Measurements from ENCODE around the gene NUDT2. TPM values are rescaled to one million over a fixed set of nuclear protein-coding genes. Genes with fewer than 3 reads are reported as not detected.
A peak's percentile ranks its signal among the peaks of the same experiment; 100 is the strongest.

The NUDT2 gene
- total RNA-seq, 1 donor from 2014 or later = 50.3 TPM

- H3K27me3 ChIP-seq (ENCODE audit: control insufficient read depth, insufficient read depth, low read length) = no peaks in the 10 kb centered on the region
- no peak for FAIRE-seq
- DNase-seq (ENCODE audit: low read depth) = peak; percentile 61
- H3K4me3 ChIP-seq (ENCODE audit: low read depth, low read length) = no peak overlapping the region
- peak; percentile 52 for TF ChIP-seq CTCF (IDR thresholded peaks at IDR 0.05; ENCODE audit: insufficient read depth, low read length, severe bottlenecking)
- peaks cover 2% of the 10 kb centered on the region for H3K36me3 ChIP-seq (ENCODE audit: control insufficient read depth, insufficient read depth, low read length)
These were observed 3.0 kb downstream of the NUDT2 start for GRCh38 chr9:34332076-34332964.

- TF ChIP-seq CTCF (IDR thresholded peaks at IDR 0.05; ENCODE audit: insufficient read depth, low read length, severe bottlenecking) = no peak
- H3K4me3 ChIP-seq (ENCODE audit: low read depth, low read length) = no peak overlapping the region
- no peaks in the 10 kb centered on the region for H3K27me3 ChIP-seq (ENCODE audit: control insufficient read depth, insufficient read depth, low read length)
- FAIRE-seq (no peak), DNase-seq (ENCODE audit: low read depth) (no peak)
- peaks cover 9% of the 10 kb centered on the region for H3K36me3 ChIP-seq (ENCODE audit: control insufficient read depth, insufficient read depth, low read length)
These were observed 4.5 kb downstream of the NUDT2 start for GRCh38 chr9:34333836-34334235.

- no peaks in the 10 kb centered on the region for H3K27me3 ChIP-seq (ENCODE audit: control insufficient read depth, insufficient read depth, low read length)
- DNase-seq (ENCODE audit: low read depth) (no peak), FAIRE-seq (no peak)
- peaks cover 13% of the 10 kb centered on the region for H3K36me3 ChIP-seq (ENCODE audit: control insufficient read depth, insufficient read depth, low read length)
- no peak for TF ChIP-seq CTCF (IDR thresholded peaks at IDR 0.05; ENCODE audit: insufficient read depth, low read length, severe bottlenecking)
- no peak overlapping the region for H3K4me3 ChIP-seq (ENCODE audit: low read depth, low read length)
These were observed 5.0 kb downstream of the NUDT2 start for GRCh38 chr9:34334337-34334824.

- TF ChIP-seq CTCF (IDR thresholded peaks at IDR 0.05; ENCODE audit: insufficient read depth, low read length, severe bottlenecking) = no peak
- no peak for DNase-seq (ENCODE audit: low read depth)
- Histone ChIP-seq H3K27me3 (ENCODE audit: control insufficient read depth, insufficient read depth, low read length) (no peaks in the 10 kb centered on the region), H3K36me3 (ENCODE audit: control insufficient read depth, insufficient read depth, low read length) (peaks cover 15% of the 10 kb centered on the region), H3K4me3 (ENCODE audit: low read depth, low read length) (no peak overlapping the region)
- no peak for FAIRE-seq
These were observed 5.5 kb downstream of the NUDT2 start for GRCh38 chr9:34334916-34335315.

GRCh38 chr9:34335376-34335775, 6.0 kb downstream of the NUDT2 start:
- TF ChIP-seq CTCF (IDR thresholded peaks at IDR 0.05; ENCODE audit: insufficient read depth, low read length, severe bottlenecking) = no peak
- H3K36me3 ChIP-seq (ENCODE audit: control insufficient read depth, insufficient read depth, low read length) = peaks cover 16% of the 10 kb centered on the region
- FAIRE-seq = no peak
- H3K27me3 ChIP-seq (ENCODE audit: control insufficient read depth, insufficient read depth, low read length) = no peaks in the 10 kb centered on the region
- no peak overlapping the region for H3K4me3 ChIP-seq (ENCODE audit: low read depth, low read length)
- DNase-seq (ENCODE audit: low read depth) = no peak

Measured in bronchial epithelial cell (primary cell).